Adipocyte (in vitro differentiated cells): ENCODE data around the gene BABAM2.

ENCODE experiments used
- DNase-seq: peaks from one replicate; pipeline ENCODE4 v3.0.0-alpha.2; 2015; ENCODE audit warnings: low read depth
- H3K27me3 ChIP-seq: replicated peaks from 2 replicates; pipeline ENCODE4 v1.7.0; 2013; ENCODE audit warnings: mild to moderate bottlenecking, low read length, moderate library complexity; ENCODE audit not compliant: control insufficient read depth, insufficient read depth
- H3K36me3 ChIP-seq: 2 replicates; pipeline ENCODE4 v1.7.0; 2013; ENCODE audit warnings: low read length, mild to moderate bottlenecking, moderate library complexity; ENCODE audit not compliant: control insufficient read depth, insufficient read depth, severe bottlenecking
- H3K4me1 ChIP-seq: 2 replicates; pipeline ENCODE4 v1.7.0; 2013; ENCODE audit warnings: mild to moderate bottlenecking, low read length, moderate library complexity; ENCODE audit not compliant: control insufficient read depth, insufficient read depth
- H3K4me3 ChIP-seq: 2 replicates; pipeline ENCODE4 v1.7.0; 2013; ENCODE audit warnings: mild to moderate bottlenecking, low read length, moderate library complexity
- H3K9ac ChIP-seq: 2 replicates; pipeline ENCODE4 v1.7.0; 2013; ENCODE audit warnings: mild to moderate bottlenecking, low read length, moderate library complexity
- H3K9me3 ChIP-seq: 2 replicates; pipeline ENCODE4 v1.7.0; 2013; ENCODE audit warnings: mild to moderate bottlenecking, low read length, moderate library complexity; ENCODE audit not compliant: control insufficient read depth

The BABAM2 gene

GRCh38 chr2:28378679-28379584 lies 488.4 kb downstream of the BABAM2 start:
- DNase-seq: no peak
- no peaks in the 10 kb centered on the region for H3K36me3 ChIP-seq
- H3K27me3 ChIP-seq: no peaks in the 10 kb centered on the region
- no peaks in the 10 kb centered on the region for H3K4me1 ChIP-seq
- no peaks in the 10 kb centered on the region for H3K9me3 ChIP-seq
- no peak overlapping the region for H3K4me3 ChIP-seq
- H3K9ac ChIP-seq: no peak overlapping the region

GRCh38 chr2:28380219-28380618 lies 489.7 kb downstream of the BABAM2 start:
- no peak for DNase-seq
- no peak overlapping the region for H3K9ac ChIP-seq
- no peaks in the 10 kb centered on the region for H3K27me3 ChIP-seq
- H3K4me3 ChIP-seq: no peak overlapping the region
- no peaks in the 10 kb centered on the region for H3K9me3 ChIP-seq
- no peaks in the 10 kb centered on the region for H3K4me1 ChIP-seq
- H3K36me3 ChIP-seq: no peaks in the 10 kb centered on the region

- no peak overlapping the region for H3K4me3 ChIP-seq
- H3K27me3 ChIP-seq: no peaks in the 10 kb centered on the region
- no peaks in the 10 kb centered on the region for H3K36me3 ChIP-seq
- no peak overlapping the region for H3K9ac ChIP-seq
- no peak for DNase-seq
- no peaks in the 10 kb centered on the region for H3K9me3 ChIP-seq
- H3K4me1 ChIP-seq: no peaks in the 10 kb centered on the region
Observed at GRCh38 chr2:28381225-28382180, 491.0 kb downstream of the BABAM2 start.

- no peak overlapping the region for H3K4me3 ChIP-seq
- no peaks in the 10 kb centered on the region for H3K27me3 ChIP-seq
- H3K9ac ChIP-seq: no peak overlapping the region
- H3K36me3 ChIP-seq: no peaks in the 10 kb centered on the region
- H3K4me1 ChIP-seq: peaks cover 8% of the 10 kb centered on the region
- no peaks in the 10 kb centered on the region for H3K9me3 ChIP-seq
- DNase-seq: no peak
Observed at GRCh38 chr2:28382755-28383154, 492.2 kb downstream of the BABAM2 start.

- Histone ChIP-seq H3K4me3 (no peak overlapping the region), H3K9me3 (no peaks in the 10 kb centered on the region), H3K4me1 (peaks cover 24% of the 10 kb centered on the region), H3K9ac (no peak overlapping the region), H3K27me3 (no peaks in the 10 kb centered on the region), H3K36me3 (no peaks in the 10 kb centered on the region)
- DNase-seq: peak; percentile 29
Observed at GRCh38 chr2:28387082-28387960, 496.8 kb downstream of the BABAM2 start.
